B cell (primary cell): Measurements from ENCODE around the gene CASZ1. TPM values are rescaled to one million over a fixed set of nuclear protein-coding genes. Genes with fewer than 3 reads are reported as not detected.

Experiments used
- ATAC-seq: fragments of 200-7000 bp; cut with Tn5 transposase; one replicate; pipeline ENCODE4 v1.10.0; 2021; ENCODE audit warnings: low read depth, mild to moderate bottlenecking, moderate number of reproducible peaks, moderate library complexity
- CTCF ChIA-PET: fragments of 350-600 bp; sonication (Branson Sonifier 250); formaldehyde crosslinking; loops from one replicate; lab custom pipeline; 2021; ENCODE audit warnings: antibody characterized with exemption, inconsistent platforms; lab: Charles Lee
- POLR2A ChIA-PET: fragments of 350-600 bp; sonication (Branson Sonifier 250); formaldehyde crosslinking; loops from one replicate; lab custom pipeline; 2021; ENCODE audit warnings: antibody characterized with exemption; lab: Charles Lee
- DNase-seq: peaks from one replicate; pipeline ENCODE4 v3.0.0; 2013
- H2AFZ ChIP-seq: 2 replicates; pipeline ENCODE4 v1.6.1; 2012; ENCODE audit warnings: mild to moderate bottlenecking, low read depth, low read length; ENCODE audit not compliant: insufficient read depth, poor library complexity, severe bottlenecking
- H3K27ac ChIP-seq, 2 donors: 1 replicate in 1 of 2; 2 replicates in 1 of 2; pipeline ENCODE4 v1.5.1; 2012 to 2013; ENCODE audit warnings: low read length in 2 of 2, mild to moderate bottlenecking in 2 of 2, moderate library complexity in 1 of 2
- H3K27me3 ChIP-seq, 4 experiments: fragments of 200-600 bp in 1 of 4; sonication (generic) in 1 of 4; replicated peaks in 1 of 4; 1 replicate in 2 of 4; 2 replicates in 2 of 4; pipeline versions ENCODE4 v1.6.1 to v1.7.0; 2013 to 2016; ENCODE audit warnings: low read length in 3 of 4, mild to moderate bottlenecking in 2 of 4, mixed read lengths in 1 of 4, moderate library complexity in 1 of 4; ENCODE audit not compliant: insufficient read depth in 4 of 4, control insufficient read depth in 3 of 4; ENCODE audit errors: control extremely low read depth in 1 of 4
- H3K36me3 ChIP-seq, 2 experiments: replicated peaks in 1 of 2; 1 replicate in 1 of 2; 2 replicates in 1 of 2; pipeline versions ENCODE4 v1.6.1 to v1.7.1; 2013; ENCODE audit warnings: low read length in 1 of 2; ENCODE audit not compliant: insufficient read depth in 2 of 2, control insufficient read depth in 1 of 2; ENCODE audit errors: control extremely low read depth in 1 of 2, extremely low read depth in 1 of 2
- H3K4me1 ChIP-seq, 2 donors: fragments of 200-600 bp in 1 of 2; sonication (generic) in 1 of 2; 1 replicate in 1 of 2; 2 replicates in 1 of 2; pipeline versions ENCODE4 v1.5.1 to v1.6.1; 2013 to 2017; ENCODE audit warnings: low read length in 2 of 2; ENCODE audit not compliant: control insufficient read depth in 2 of 2, insufficient read depth in 2 of 2
- H3K4me2 ChIP-seq: replicated peaks from 2 replicates; pipeline ENCODE3; 2012; ENCODE audit warnings: mild to moderate bottlenecking, low read depth, low read length; ENCODE audit not compliant: poor library complexity, severe bottlenecking
- H3K4me3 ChIP-seq, 5 experiments: fragments of 200-600 bp in 1 of 5; sonication (generic) in 1 of 5; 1 replicate in 3 of 5; 2 replicates in 2 of 5; pipeline versions ENCODE4 v1.5.1 to v1.7.0; 2011 to 2016; ENCODE audit warnings: low read length in 4 of 5, mild to moderate bottlenecking in 4 of 5, low read depth in 2 of 5, control low read depth in 1 of 5, moderate library complexity in 1 of 5; ENCODE audit not compliant: insufficient read depth in 1 of 5; ENCODE audit errors: control extremely low read depth in 1 of 5, extremely low read depth in 1 of 5
- H3K79me2 ChIP-seq: fragments of 200-600 bp; sonication (generic); one replicate; pipeline ENCODE4 v1.6.0; 2016; ENCODE audit warnings: low read length; ENCODE audit not compliant: control insufficient read depth, insufficient read depth
- H3K9ac ChIP-seq: fragments of 200-600 bp; sonication (generic); 2 replicates; pipeline ENCODE4 v1.6.1; 2017; ENCODE audit warnings: mild to moderate bottlenecking, low read length, moderate library complexity
- H3K9me3 ChIP-seq, 3 donors: one replicate each; pipeline versions ENCODE4 v1.6.1 to v1.7.1; 2013; ENCODE audit warnings: low read length in 2 of 3; ENCODE audit not compliant: control insufficient read depth in 2 of 3, insufficient read depth in 1 of 3; ENCODE audit errors: control extremely low read depth in 1 of 3
- H4K20me1 ChIP-seq: 2 replicates; pipeline ENCODE4 v1.6.0; 2012; ENCODE audit warnings: mild to moderate bottlenecking, low read length; ENCODE audit not compliant: insufficient read depth, control insufficient read depth, poor library complexity, severe bottlenecking
- H3K27ac Mint-ChIP-seq: one replicate; pipeline ENCODE4 v1.8.0; 2021; ENCODE audit warnings: mixed read lengths
- H3K27me3 Mint-ChIP-seq: one replicate; pipeline ENCODE4 v1.8.0; 2021; ENCODE audit warnings: mixed read lengths
- H3K4me1 Mint-ChIP-seq: one replicate; pipeline ENCODE4 v1.8.0; 2021; ENCODE audit warnings: mixed read lengths
- H3K4me3 Mint-ChIP-seq: one replicate; pipeline ENCODE4 v1.8.0; 2021; ENCODE audit warnings: mixed read lengths
- H3K9me3 Mint-ChIP-seq: one replicate; pipeline ENCODE4 v1.8.0; 2022; ENCODE audit warnings: mixed read lengths; ENCODE audit not compliant: insufficient read depth
- EZH2 ChIP-seq: IDR thresholded peaks from 2 replicates; pipeline ENCODE4 v1.6.1; 2012; ENCODE audit warnings: borderline replicate concordance, low read depth, mild to moderate bottlenecking, moderate library complexity, low read length; ENCODE audit not compliant: insufficient read depth, poor library complexity, severe bottlenecking
- whole genome bisulfite sequencing: methylation state at CpG from one replicate; pipeline ENCODE4 v1.1.5; 2013; ENCODE audit warnings: missing lambda C conversion rate; ENCODE audit not compliant: insufficient coverage; 5-methylcytosine and 5-hydroxymethylcytosine counted together
- intact Hi-C: fragments of 100-400 bp; cut with micrococcal nuclease; formaldehyde crosslinking; loops from one replicate; pipeline ENCODE4 v1.10.0; 2022
- polyA plus RNA-seq: library from polyadenylated mRNA; depleted of rRNA; stranded (reverse); fragments of >200 nt; gene quantifications from 2 replicates; pipeline ENCODE4 v1.2.3, GENCODE V29; 2012
- total RNA-seq, 2 donors: library from RNA; stranded (reverse); fragments of 120-200 nt in 1 of 2; gene quantifications; 1 replicate in 1 of 2; 2 replicates in 1 of 2; pipeline versions ENCODE4 v1.2.3 to v1.2.4, GENCODE V29; 2013 to 2022
- TF ChIP-seq, protein P1 (sequence below): fragments of 200-600 bp; IDR thresholded peaks from one replicate; pipeline ENCODE4 v1.8.0; 2022; ENCODE audit warnings: antibody characterized with exemption, mild to moderate bottlenecking

CASZ1 gene
- total and polyA plus RNA-seq, 2 donors (not counting 1 experiment from before 2014, with no cell fraction given) = 9.5 to 27.2 TPM

DNA sequence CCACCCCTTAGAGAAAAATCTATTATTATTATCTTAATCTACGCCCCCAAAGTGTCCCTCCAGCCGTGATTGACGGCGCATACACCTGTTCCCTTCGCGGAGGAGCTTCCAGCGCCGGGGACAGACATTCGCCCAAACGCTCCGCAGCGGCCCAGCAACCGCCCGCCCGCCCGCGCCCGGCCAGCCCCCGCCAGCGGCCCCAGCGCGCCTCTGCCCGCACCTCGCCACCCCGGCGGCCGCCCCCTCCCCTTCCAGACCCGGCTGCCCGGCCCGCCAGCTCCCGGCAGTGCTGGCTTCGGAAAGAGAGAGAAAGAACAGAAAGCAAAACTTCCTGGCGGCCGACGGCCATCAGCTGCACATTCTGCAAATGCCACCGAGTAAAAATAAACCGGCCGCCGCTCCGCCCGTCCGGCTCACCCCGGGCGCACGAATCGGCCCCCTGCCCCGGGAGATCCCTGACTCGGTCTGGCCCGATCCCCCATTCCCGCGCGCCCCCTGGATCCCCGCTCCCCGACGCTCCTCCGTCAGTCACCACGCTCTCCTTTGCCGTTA is 1.6 kb downstream of the CASZ1 start:
- no peak overlapping the region for H3K9ac ChIP-seq
- H3K9me3 Mint-ChIP-seq = no peaks in the 10 kb centered on the region
- peaks cover 49% of the 10 kb centered on the region for H3K27me3 Mint-ChIP-seq
- H3K9me3 ChIP-seq = no peaks in the 10 kb centered on the region
- peaks cover 20 to 21% of the 10 kb centered on the region in 2 donors for H3K4me1 ChIP-seq
- ATAC-seq = no peak
- WGBS = 2% methylated on average over 47 of the region's 58 CpGs
- DNase-seq = peak; percentile 14
- H3K36me3 ChIP-seq = no peaks in the 10 kb centered on the region
- peak overlapping the region in 2 of 5 experiments; percentile 11 to 12 for H3K4me3 ChIP-seq
- peak overlapping the region; percentile 65 for H3K4me2 ChIP-seq
- peak overlapping the region; percentile 75 for H3K4me3 Mint-ChIP-seq
- CTCF ChIA-PET = no interaction called here
- peaks cover 0 to 55% (median 25%) of the 10 kb centered on the region in 4 experiments for H3K27me3 ChIP-seq
- no peak overlapping the region for H2AFZ ChIP-seq
- no peak for TF ChIP-seq EZH2
- TF ChIP-seq, protein P1, sequence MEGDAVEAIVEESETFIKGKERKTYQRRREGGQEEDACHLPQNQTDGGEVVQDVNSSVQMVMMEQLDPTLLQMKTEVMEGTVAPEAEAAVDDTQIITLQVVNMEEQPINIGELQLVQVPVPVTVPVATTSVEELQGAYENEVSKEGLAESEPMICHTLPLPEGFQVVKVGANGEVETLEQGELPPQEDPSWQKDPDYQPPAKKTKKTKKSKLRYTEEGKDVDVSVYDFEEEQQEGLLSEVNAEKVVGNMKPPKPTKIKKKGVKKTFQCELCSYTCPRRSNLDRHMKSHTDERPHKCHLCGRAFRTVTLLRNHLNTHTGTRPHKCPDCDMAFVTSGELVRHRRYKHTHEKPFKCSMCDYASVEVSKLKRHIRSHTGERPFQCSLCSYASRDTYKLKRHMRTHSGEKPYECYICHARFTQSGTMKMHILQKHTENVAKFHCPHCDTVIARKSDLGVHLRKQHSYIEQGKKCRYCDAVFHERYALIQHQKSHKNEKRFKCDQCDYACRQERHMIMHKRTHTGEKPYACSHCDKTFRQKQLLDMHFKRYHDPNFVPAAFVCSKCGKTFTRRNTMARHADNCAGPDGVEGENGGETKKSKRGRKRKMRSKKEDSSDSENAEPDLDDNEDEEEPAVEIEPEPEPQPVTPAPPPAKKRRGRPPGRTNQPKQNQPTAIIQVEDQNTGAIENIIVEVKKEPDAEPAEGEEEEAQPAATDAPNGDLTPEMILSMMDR = no peak
- H3K4me1 Mint-ChIP-seq = peaks cover 14% of the 10 kb centered on the region
- H4K20me1 ChIP-seq = no peaks in the 10 kb centered on the region
- no peak overlapping the region for H3K27ac Mint-ChIP-seq
- POLR2A ChIA-PET = no interaction called here
- no peaks in the 10 kb centered on the region for H3K79me2 ChIP-seq
- intact Hi-C loops = no loop called here
- H3K27ac ChIP-seq = no peak overlapping the region

DNA sequence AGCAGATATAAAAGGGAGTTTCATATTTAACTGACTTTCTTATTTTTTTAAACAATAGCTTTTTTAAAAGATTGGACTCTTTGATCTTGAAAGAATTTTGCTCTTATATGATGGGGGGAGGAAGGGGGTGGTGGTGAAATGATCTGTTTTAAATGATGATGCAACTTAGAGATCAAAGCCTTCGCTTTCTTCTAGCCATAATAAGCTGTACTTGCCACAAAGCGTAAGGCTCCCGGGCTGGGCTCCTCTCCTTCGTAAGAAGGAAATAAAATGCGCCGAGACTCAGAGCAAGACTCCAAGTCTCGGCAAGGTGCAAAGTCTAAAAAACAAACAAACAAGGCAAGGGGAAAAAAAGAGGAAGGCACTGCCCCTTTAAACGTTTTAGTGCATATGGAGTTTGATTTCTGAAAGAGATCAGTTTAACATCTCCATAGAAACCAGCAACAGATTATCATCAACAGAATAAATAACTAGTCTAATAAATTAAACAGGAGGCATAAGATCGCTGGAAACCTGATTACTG is 3.3 kb downstream of the CASZ1 start:
- Histone ChIP-seq H4K20me1 (no peaks in the 10 kb centered on the region), H3K4me1 (peaks cover 20 to 21% of the 10 kb centered on the region in 2 donors), H3K79me2 (no peaks in the 10 kb centered on the region), H3K4me2 (no peak overlapping the region), H3K27me3 (peaks cover 0 to 52% (median 22%) of the 10 kb centered on the region in 4 experiments), H3K27ac (no peak overlapping the region), H3K4me3 (no peak overlapping the region), H3K9me3 (no peaks in the 10 kb centered on the region), H3K9ac (no peak overlapping the region), H2AFZ (no peak overlapping the region), H3K36me3 (no peaks in the 10 kb centered on the region)
- H3K9me3 Mint-ChIP-seq = no peaks in the 10 kb centered on the region
- CTCF ChIA-PET = no interaction called here
- H3K27ac Mint-ChIP-seq = no peak overlapping the region
- no peak for ATAC-seq
- no peak for DNase-seq
- 7% methylated on average over 3 of the region's 9 CpGs for WGBS
- POLR2A ChIA-PET = interaction anchor here (0.7 kb wide), 1 partner anchor 938 kb away, joined by 4 read pairs; no protein-coding TSS in a partner anchor
- peaks cover 14% of the 10 kb centered on the region for H3K4me1 Mint-ChIP-seq
- no peak for TF ChIP-seq EZH2
- TF ChIP-seq, protein P1 = no peak
- intact Hi-C loops = no loop called here
- H3K27me3 Mint-ChIP-seq = peaks cover 38% of the 10 kb centered on the region
- H3K4me3 Mint-ChIP-seq = peak overlapping the region; percentile 44
